H1 (cell line): Measurements from ENCODE around the gene KIF25.

Source experiments
- BACH1 ChIP-seq: IDR thresholded peaks from 2 replicates; pipeline ENCODE4 v1.6.1; 2012; ENCODE audit warnings: low read length, improper control_type of control experiment
- BCL11A ChIP-seq, 2 experiments: IDR thresholded peaks; one replicate each; pipeline ENCODE4 v1.6.1; 2011; ENCODE audit warnings: low read depth in 2 of 2, low read length in 2 of 2, mild to moderate bottlenecking in 2 of 2
- CTCF ChIP-seq, 3 experiments: IDR thresholded peaks; 1 replicate in 2 of 3; 2 replicates in 1 of 3; pipeline versions ENCODE4 v1.5.1 to v1.6.1; 2011; ENCODE audit warnings: low read length in 3 of 3, mild to moderate bottlenecking in 3 of 3, inconsistent platforms in 2 of 3, low read depth in 1 of 3, moderate library complexity in 1 of 3; ENCODE audit not compliant: insufficient read depth in 1 of 3; ENCODE audit errors: control extremely low read depth in 1 of 3
- POLR2A ChIP-seq, 2 experiments: IDR thresholded peaks; 1 replicate in 1 of 2; 2 replicates in 1 of 2; pipeline ENCODE4 v1.6.1; 2011; ENCODE audit warnings: low read depth in 2 of 2, low read length in 2 of 2, mild to moderate bottlenecking in 2 of 2; ENCODE audit errors: control extremely low read depth in 1 of 2
- RAD21 ChIP-seq, 2 experiments: IDR thresholded peaks in 1 of 2; conservative IDR thresholded peaks in 1 of 2; 2 replicates each; pipeline ENCODE4 v1.6.1; 2011; ENCODE audit warnings: low read depth in 2 of 2, low read length in 2 of 2, improper control_type of control experiment in 1 of 2, inconsistent platforms in 1 of 2, mild to moderate bottlenecking in 1 of 2, moderate library complexity in 1 of 2
- SP1 ChIP-seq: IDR thresholded peaks from 2 replicates; pipeline ENCODE4 v1.6.1; 2011; ENCODE audit warnings: low read depth, low read length

- TF ChIP-seq CTCF (IDR thresholded peaks at IDR 0.05; ENCODE audit: control extremely low read depth in 1 of 3, insufficient read depth in 1 of 3, low read depth in 1 of 3, low read length in 3 of 3): no peak
- TF ChIP-seq SP1: no peak
- TF ChIP-seq RAD21 (IDR thresholded peaks at IDR 0.05 in 1 of 2, conservative IDR thresholded peaks at IDR 0.05 in 1 of 2; ENCODE audit: low read depth in 2 of 2, low read length in 2 of 2): no peak
- TF ChIP-seq BCL11A (IDR thresholded peaks at IDR 0.05; ENCODE audit: low read depth in 2 of 2, low read length in 2 of 2): no peak
- TF ChIP-seq POLR2A (IDR thresholded peaks at IDR 0.05; ENCODE audit: control extremely low read depth in 1 of 2, low read depth in 2 of 2, low read length in 2 of 2): no peak
- no peak for TF ChIP-seq BACH1
These were observed 21.2 kb downstream of the KIF25 start for GRCh38 chr6:168018664-168019063.
